GM18519 (cell line): Measurements from ENCODE around the gene BCL2L11.

Source experiments
- ATAC-seq: cut with Tn5 transposase; IDR thresholded peaks from one replicate; pipeline ENCODE4 v1.9.1; 2021; ENCODE audit warnings: mild to moderate bottlenecking, moderate library complexity; ENCODE audit not compliant: unreplicated experiment, low FRiP score

Gene BCL2L11

GRCh38 chr2:111188681-111189080 lies 68.0 kb downstream of the BCL2L11 start:
- no peak for ATAC-seq

GRCh38 chr2:111189106-111189505 lies 68.4 kb downstream of the BCL2L11 start:
- no peak for ATAC-seq

- ATAC-seq = no peak
These were observed 70.3 kb downstream of the BCL2L11 start for GRCh38 chr2:111190816-111191540.

- ATAC-seq = no peak
These were observed 71.2 kb downstream of the BCL2L11 start for GRCh38 chr2:111191877-111192276.

- no peak for ATAC-seq
These were observed 72.2 kb downstream of the BCL2L11 start for GRCh38 chr2:111192776-111193368.

GRCh38 chr2:111194835-111195621 lies 74.3 kb downstream of the BCL2L11 start:
- ATAC-seq = peak; percentile 62

GRCh38 chr2:111196435-111196834 lies 75.7 kb downstream of the BCL2L11 start:
- no peak for ATAC-seq

GRCh38 chr2:111198701-111199100 lies 78.0 kb downstream of the BCL2L11 start:
- no peak for ATAC-seq

GRCh38 chr2:111199840-111200239 lies 79.1 kb downstream of the BCL2L11 start:
- ATAC-seq = no peak

- ATAC-seq = no peak
These were observed 79.7 kb downstream of the BCL2L11 start for GRCh38 chr2:111200333-111200881.

GRCh38 chr2:111201214-111201613 lies 80.5 kb downstream of the BCL2L11 start:
- ATAC-seq = no peak

- no peak for ATAC-seq
These were observed 81.7 kb downstream of the BCL2L11 start for GRCh38 chr2:111202266-111203040.

GRCh38 chr2:111204706-111205105 lies 84.0 kb downstream of the BCL2L11 start:
- ATAC-seq = no peak

- no peak for ATAC-seq
These were observed 85.1 kb downstream of the BCL2L11 start for GRCh38 chr2:111205774-111206173.

- no peak for ATAC-seq
These were observed 87.1 kb downstream of the BCL2L11 start for GRCh38 chr2:111207851-111208250.

- peak; percentile 6 for ATAC-seq
These were observed 87.9 kb downstream of the BCL2L11 start for GRCh38 chr2:111208639-111209038.

- peak; percentile 73 for ATAC-seq
These were observed 88.4 kb downstream of the BCL2L11 start for GRCh38 chr2:111209045-111209514.

GRCh38 chr2:111210036-111210435 lies 89.3 kb downstream of the BCL2L11 start:
- no peak for ATAC-seq

- no peak for ATAC-seq
These were observed 93.2 kb downstream of the BCL2L11 start for GRCh38 chr2:111213877-111214276.
